Measurements from ENCODE around the gene CLEC16A.
A peak's percentile ranks its signal among the peaks of the same experiment; 100 is the strongest.
"Not testable (repeated sequence)": the region's sequence is repeated elsewhere in the genome, so short reads cannot be mapped to it uniquely, and the experiment has no call there.

The CLEC16A gene

DNA sequence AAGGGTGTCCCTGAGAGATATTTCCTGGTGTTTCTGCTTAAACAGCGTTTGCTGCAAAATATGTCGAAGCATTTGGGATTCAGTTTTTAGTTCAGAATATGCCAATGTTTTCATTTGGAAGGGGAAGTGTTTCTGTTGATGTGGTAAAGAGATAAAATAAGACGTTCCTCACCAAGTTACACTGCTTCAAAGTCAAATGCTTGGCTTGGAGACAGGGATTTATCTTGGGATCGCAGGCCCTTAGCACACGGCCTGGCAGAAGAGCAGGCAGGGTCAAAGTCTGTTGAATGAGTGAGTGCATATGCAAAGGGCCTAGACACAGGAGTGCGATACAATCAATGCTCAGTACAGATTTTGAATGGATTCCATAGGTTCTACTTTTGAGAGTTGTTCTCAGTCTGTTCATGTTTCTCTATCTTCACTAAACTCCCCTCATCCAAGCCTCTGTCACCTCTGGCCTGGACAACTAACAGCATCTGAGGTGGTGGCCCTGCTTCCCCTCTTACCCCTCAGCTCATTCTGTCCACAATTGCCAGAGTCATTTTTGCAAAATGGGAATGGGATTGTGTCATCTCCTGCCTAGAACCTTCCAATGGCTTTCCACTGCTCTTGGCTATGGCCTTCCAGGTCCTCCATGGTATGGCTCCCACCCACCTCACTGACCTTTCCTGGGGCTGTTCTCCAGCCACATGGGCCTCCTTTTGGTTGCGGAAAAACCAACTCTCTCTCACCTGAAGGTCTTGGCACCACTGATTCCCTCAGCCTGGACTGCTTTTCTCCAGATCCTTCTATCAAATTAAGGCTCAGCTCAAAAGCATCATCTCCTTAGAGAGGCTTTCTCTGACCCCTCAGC, 5.3 kb upstream of the CLEC16A start:
- Histone ChIP-seq H3K36me3 (replicated peaks) (peaks cover 12% of the 10 kb centered on the region), H3K9me3 (no peaks in the 10 kb centered on the region), H3K4me1 (peaks cover 23% of the 10 kb centered on the region), H3K27me3 (ENCODE audit: low read depth) (no peaks in the 10 kb centered on the region), H3K4me3 (no peak overlapping the region)
- DNase-seq (ENCODE audit: low spot score in 2 of 2), result no peak
- in situ Hi-C loops (cut with MboI; ENCODE audit: low sequenced_read_pairs), result no loop called here

DNA sequence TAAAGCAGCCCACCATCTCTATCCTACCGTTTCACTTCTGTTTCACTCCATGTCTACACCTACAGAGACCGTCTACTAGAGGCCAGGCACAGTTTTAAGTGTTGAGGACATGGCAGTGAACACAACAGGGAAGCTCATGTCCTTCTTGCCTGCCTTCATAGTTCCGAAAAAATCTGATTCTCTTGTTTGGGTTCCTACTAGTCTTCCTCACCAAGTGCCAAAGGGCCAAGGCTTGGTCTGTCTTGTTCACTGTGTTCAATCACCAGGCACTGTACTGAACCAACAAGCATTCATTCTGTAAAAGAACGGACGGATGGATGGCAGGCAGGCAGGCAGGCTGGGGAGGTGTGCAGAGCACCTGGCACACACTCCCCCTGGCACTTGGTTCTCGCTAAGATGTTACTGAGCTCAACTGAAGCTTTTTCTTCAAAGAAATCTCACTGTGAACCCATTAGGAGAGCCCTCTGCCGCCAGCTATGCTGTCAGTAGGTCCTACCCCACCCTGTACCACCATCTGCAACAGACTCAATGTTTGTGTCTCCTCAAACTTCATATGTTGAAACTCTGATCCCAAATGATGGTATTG, 4.6 kb upstream of the CLEC16A start:
- peak overlapping the region; percentile 58 for H3K4me3 ChIP-seq
- in situ Hi-C loops (cut with MboI; ENCODE audit: low sequenced_read_pairs), result no loop called here
- peaks cover 12% of the 10 kb centered on the region for H3K36me3 ChIP-seq (replicated peaks)
- H3K9me3 ChIP-seq, result no peaks in the 10 kb centered on the region
- peaks cover 23% of the 10 kb centered on the region for H3K4me1 ChIP-seq
- DNase-seq (ENCODE audit: low spot score in 2 of 2), result no peak
- H3K27me3 ChIP-seq (ENCODE audit: low read depth), result no peaks in the 10 kb centered on the region

DNA sequence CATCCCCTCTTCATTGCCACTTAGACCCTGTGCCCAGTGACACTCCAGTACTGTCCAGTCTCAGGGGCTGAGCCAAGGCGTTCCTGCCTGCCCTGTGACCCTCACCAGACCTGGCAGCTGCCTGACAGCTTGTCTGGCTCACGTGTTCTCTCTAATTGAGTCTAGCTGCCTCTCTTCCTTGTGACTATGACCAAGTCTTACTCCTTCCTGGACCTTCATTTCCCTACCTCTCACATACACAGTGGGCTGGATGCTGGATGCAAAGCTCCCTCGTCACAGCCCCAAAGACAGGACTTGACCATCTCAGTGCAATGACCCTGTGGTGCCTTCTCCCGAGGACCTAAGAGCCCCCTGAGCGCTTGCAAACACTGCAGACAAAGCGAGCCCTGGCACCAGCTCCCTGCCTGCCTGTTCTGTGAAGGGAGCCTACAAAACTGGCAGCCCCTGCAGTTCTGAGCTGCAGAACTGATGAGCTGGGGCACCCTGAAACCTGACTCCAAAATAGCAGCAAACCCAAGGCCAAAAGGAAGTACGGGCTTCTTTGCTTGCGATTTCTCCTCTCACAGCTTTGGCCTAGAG, 3.8 kb upstream of the CLEC16A start:
- Histone ChIP-seq H3K27me3 (ENCODE audit: low read depth) (no peaks in the 10 kb centered on the region), H3K4me1 (peaks cover 28% of the 10 kb centered on the region), H3K36me3 (replicated peaks) (peaks cover 12% of the 10 kb centered on the region), H3K9me3 (no peaks in the 10 kb centered on the region), H3K4me3 (peak overlapping the region; percentile 58)
- DNase-seq (ENCODE audit: low spot score in 2 of 2), result peak in 1 of 2 experiments; percentile 3
- in situ Hi-C loops (cut with MboI; ENCODE audit: low sequenced_read_pairs), result no loop called here

DNA sequence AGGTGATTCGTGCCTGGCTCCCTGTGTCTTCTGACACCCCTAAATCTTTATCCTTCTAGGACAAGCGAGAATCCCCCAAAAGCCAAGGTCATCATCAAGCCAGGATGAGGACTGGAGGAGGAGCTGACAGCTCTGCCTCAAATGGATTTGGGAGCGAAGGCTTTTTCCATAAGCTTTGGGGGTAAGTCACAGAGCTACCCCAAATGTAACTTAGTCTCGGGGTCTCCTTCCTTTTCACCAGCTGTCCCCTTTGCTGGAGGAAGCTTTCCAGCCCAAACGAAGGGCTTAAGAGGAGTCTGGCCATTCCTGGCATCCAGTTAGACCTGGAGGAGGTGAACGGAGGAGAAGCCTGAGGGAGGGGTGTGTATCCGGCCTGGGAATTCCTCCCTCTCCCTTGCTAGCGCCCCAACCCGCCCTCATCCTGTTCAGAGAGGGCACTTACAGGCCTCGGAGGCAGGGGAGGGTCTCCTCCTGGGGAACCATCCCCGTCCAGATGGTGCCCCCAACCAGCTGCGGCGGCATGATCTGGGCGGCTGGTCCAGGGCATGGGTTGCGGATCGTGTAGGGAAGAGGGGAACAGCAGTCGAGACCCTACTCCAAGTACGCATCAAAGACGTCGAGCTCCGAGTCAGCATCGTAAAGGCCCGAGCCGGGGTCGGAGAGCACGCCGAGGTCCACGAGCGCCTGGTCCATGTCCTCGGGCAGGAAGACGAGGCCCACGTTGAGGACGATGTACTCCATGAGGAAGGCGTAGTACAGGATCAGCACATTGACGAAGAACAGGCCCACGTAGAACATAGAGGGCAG, 3.0 kb upstream of the CLEC16A start:
- no peaks in the 10 kb centered on the region for H3K9me3 ChIP-seq
- H3K27me3 ChIP-seq (ENCODE audit: low read depth), result no peaks in the 10 kb centered on the region
- peaks cover 12% of the 10 kb centered on the region for H3K36me3 ChIP-seq (replicated peaks)
- DNase-seq (ENCODE audit: low spot score in 2 of 2), result peak in 1 of 2 experiments; percentile 31
- in situ Hi-C loops (cut with MboI; ENCODE audit: low sequenced_read_pairs), result no loop called here
- peaks cover 32% of the 10 kb centered on the region for H3K4me1 ChIP-seq
- peak overlapping the region; percentile 58 for H3K4me3 ChIP-seq

DNA sequence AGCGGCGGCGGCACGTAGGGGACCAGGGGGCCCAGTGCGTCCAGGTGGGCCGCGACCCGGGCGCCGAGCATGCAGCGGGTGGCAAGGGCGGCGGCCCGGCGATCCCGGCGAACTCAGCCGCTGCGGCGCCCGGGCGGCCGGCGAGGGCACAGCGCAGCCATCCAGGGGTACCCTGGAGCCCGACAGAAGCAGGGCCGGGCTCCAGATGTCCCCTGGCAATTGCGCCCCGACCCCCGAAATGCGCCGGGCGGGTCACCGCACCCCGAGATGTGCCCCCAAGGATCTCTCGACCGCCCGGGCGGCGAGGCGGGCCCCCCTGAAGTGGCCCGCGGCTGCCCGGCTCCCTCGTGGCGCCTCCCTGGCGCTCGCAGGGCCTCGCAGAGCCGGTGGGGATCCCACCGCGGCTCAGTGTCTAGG, 2.4 kb upstream of the CLEC16A start:
- Histone ChIP-seq H3K4me3 (peak overlapping the region; percentile 58), H3K4me1 (peaks cover 32% of the 10 kb centered on the region)
- H3K36me3 ChIP-seq (replicated peaks); DNase-seq (ENCODE audit: low spot score in 2 of 2); H3K9me3 ChIP-seq; in situ Hi-C loops (cut with MboI; ENCODE audit: low sequenced_read_pairs); H3K27me3 ChIP-seq (ENCODE audit: low read depth): not testable (repeated sequence)

DNA sequence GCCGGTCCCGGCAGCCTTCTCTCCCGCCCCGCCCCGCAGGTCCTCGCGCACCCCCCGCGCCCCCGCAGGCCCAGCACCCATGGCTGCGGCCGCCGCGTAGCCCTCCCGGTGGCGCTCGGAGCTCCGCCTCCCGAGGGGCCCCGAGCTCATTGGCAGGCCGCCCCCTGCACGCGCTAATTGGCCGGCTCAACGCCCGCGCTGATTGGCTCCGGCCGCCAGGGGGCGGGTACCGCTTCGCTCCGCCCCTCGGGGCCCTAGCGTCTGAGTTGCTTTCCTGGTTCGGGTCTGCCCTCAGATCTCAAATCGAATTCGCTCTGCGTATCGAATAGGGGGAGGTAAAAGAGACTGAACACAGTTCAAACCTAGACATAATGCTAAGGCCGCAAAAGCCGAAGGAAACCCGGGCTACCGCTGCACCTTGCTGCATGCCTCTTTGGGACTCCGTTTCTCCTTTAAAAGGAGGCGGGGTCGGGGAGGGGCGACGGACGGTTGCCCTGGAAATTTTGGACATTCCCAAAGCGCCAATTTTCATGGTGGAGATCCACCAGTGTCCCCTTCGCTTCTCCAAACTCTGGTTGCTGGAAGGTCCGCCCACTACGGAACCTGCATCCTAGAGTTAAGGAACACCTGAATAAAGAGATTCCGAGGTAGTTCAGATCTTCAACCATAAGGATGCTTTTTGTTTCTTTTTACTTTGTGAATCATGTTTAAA, 1.9 kb upstream of the CLEC16A start, which contains the start of gene DEXI:
Gene DEXI, minus strand, starts transcription at position 117 of the 712 bp plus-strand sequence. CDS start 463 bp downstream, outside the sequence.
- DNase-seq (ENCODE audit: low spot score in 2 of 2), result peak; percentile 87 to 94
- Histone ChIP-seq H3K9me3 (no peaks in the 10 kb centered on the region), H3K4me1 (peaks cover 32% of the 10 kb centered on the region), H3K4me3 (peak within 1 kb of the TSS; percentile 58), H3K36me3 (replicated peaks) (0 out of 2 replicates have a peak, but pooled peaks cover 3% of the 10 kb centered on the region), H3K27me3 (ENCODE audit: low read depth) (no peaks in the 10 kb centered on the region)
- in situ Hi-C loops (cut with MboI; ENCODE audit: low sequenced_read_pairs), result no loop called here

DNA sequence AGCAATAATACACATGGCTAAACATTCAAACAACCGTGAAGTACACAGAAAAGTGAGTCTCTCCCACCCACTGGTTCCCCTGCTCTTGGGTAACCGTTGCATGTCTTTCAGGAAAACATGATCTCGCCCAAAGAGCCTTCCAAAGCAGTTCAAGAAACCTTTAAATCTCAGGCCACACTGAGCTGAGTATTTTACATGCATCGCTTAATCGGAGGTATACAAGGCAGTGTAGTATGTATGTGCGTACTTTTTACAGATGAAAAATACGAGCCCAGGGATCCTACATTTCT, 1.4 kb upstream of the CLEC16A start:
- H3K9me3 ChIP-seq, result no peaks in the 10 kb centered on the region
- no peaks in the 10 kb centered on the region for H3K27me3 ChIP-seq (ENCODE audit: low read depth)
- in situ Hi-C loops (cut with MboI; ENCODE audit: low sequenced_read_pairs), result no loop called here
- no peak for DNase-seq (ENCODE audit: low spot score in 2 of 2)
- H3K36me3 ChIP-seq (replicated peaks), result 0 out of 2 replicates have a peak, but pooled peaks cover 3% of the 10 kb centered on the region
- H3K4me1 ChIP-seq, result peaks cover 32% of the 10 kb centered on the region
- peak overlapping the region; percentile 58 for H3K4me3 ChIP-seq

DNA sequence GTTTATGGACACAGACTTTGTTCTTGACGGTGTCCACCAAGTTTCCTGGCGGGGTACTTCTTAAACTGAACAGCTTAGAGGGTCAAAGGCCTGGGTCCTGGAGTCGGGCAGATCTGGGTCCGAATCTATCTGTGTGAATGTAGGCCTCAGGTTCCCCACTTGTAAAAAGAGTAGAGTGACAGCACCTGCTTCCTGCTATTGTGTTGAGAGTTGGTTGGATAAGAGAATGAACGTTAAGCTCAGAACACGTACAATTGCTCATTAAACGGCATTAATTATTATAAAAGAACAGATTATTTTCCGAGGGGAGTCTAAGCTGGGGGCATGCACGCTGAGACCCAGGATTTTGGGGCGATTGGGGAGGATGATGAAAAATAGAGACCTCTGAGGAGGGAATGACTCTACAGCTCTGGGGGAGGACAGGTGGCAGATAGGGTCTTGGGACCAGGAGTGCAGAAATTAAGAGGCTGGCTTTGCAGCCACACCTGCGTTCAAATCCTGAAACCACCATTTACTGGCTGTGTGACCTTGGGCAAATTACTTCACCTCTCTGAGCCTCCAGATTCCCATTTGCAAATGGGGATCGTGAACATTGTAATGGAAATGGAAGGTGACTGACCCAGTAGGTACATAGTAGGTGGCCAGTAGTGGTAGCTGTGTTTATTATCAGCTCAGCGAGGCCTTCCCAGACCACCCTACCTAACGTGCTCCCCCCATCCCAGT, 862 bp downstream of the CLEC16A start:
- DNase-seq (ENCODE audit: low spot score in 2 of 2), result peak in 1 of 2 experiments; percentile 5
- peaks cover 26% of the 10 kb centered on the region for H3K4me1 ChIP-seq
- in situ Hi-C loops (cut with MboI; ENCODE audit: low sequenced_read_pairs), result no loop called here

DNA sequence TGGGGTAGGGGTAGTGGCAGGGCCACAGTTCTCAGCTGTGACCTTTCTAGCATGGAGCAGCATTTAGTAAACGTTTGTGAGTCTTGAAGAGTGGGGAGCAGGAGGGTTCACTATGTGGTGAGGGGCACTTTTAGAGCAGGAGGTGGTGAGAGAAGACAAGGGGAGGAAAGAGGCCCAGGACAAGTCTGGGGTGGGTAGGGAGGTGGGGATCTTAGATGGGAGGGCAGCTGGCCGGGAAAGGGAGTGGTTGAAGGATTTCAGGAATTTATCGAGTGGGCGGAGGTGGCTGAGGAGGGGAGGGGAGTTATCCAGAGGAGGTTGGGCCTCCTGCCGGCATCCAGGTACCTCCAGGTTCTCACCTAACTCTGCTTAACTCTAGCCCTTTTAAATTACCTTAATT, 1.9 kb downstream of the CLEC16A start:
- peaks cover 23% of the 10 kb centered on the region for H3K4me1 ChIP-seq
- H3K4me3 ChIP-seq, result no peak overlapping the region
- in situ Hi-C loops (cut with MboI; ENCODE audit: low sequenced_read_pairs), result no loop called here
- no peaks in the 10 kb centered on the region for H3K36me3 ChIP-seq (replicated peaks)
- peak in 1 of 2 experiments; percentile 38 for DNase-seq (ENCODE audit: low spot score in 2 of 2)
- H3K27me3 ChIP-seq (ENCODE audit: low read depth), result no peaks in the 10 kb centered on the region
- H3K9me3 ChIP-seq, result no peaks in the 10 kb centered on the region

More for the DNA sequence above, 862 bp downstream of the CLEC16A start:
- Histone ChIP-seq H3K27me3 (ENCODE audit: low read depth) (no peaks in the 10 kb centered on the region), H3K4me3 (peak overlapping the region; percentile 90), H3K9me3 (no peaks in the 10 kb centered on the region), H3K36me3 (replicated peaks) (0 out of 2 replicates have a peak, but pooled peaks cover under 1% of the 10 kb centered on the region)

DNA sequence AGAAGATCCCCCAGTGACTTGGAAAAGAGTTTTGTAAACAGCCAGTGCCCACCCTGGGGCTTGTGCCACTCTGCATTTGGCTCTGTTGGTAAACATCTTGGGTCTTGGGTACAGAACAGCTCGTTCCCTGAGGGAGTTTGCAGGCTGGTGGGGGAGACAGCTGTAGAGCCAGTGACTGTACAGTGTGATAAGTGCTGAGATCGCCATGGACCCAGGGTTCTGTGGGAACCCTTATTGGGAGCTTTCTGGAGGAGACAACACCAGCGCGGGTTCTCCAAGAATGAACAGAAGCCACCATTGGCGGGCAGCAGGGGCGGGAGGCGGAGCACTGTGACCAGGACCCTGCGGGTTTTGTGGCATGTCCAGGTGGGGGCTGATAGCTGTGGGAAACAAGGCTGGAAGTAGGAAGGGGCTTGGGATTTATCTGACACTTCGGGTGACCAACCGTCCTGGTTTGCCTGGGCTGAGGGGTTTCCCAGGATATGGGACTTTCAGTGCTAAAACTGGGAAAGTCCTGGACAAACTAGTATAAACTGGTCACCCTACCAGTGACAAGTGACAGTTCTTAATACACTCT, 2.9 kb downstream of the CLEC16A start:
- no peak for DNase-seq (ENCODE audit: low spot score in 2 of 2)
- in situ Hi-C loops (cut with MboI; ENCODE audit: low sequenced_read_pairs), result no loop called here
- Histone ChIP-seq H3K4me3 (no peak overlapping the region), H3K9me3 (no peaks in the 10 kb centered on the region), H3K36me3 (replicated peaks) (no peaks in the 10 kb centered on the region), H3K4me1 (peaks cover 23% of the 10 kb centered on the region), H3K27me3 (ENCODE audit: low read depth) (no peaks in the 10 kb centered on the region)

DNA sequence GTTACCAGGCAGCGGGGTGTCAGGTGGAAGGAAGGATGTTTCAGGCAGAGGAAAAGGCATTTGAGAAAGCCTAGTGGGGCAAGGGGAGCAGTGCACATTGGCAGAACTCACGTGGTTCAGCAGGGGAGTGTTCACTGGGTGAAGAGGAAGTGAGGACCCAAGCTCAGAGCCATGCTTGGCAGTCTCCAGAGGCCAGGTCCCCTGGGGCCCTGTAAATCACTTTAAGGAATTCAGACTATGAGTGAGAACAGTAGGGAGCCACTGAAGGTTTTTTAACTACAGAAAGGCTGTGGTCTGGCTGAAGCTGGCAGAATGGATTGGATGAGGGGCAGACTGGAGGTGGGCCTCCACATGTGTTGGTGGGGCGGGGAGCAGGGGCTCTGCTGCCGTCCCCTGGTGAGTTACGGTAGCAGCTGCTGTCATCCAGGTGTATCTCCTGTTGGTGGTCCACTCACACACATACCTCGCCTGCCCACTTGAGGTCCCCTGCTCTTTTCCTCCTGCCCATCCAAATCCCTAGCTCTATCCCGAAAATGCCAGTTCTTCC, 5.1 kb downstream of the CLEC16A start:
- H3K36me3 ChIP-seq (replicated peaks), result no peaks in the 10 kb centered on the region
- H3K4me1 ChIP-seq, result peaks cover 8% of the 10 kb centered on the region
- no peak overlapping the region for H3K4me3 ChIP-seq
- peak; percentile 4 to 26 for DNase-seq (ENCODE audit: low spot score in 2 of 2)
- in situ Hi-C loops (cut with MboI; ENCODE audit: low sequenced_read_pairs), result no loop called here
- no peaks in the 10 kb centered on the region for H3K27me3 ChIP-seq (ENCODE audit: low read depth)
- H3K9me3 ChIP-seq, result no peaks in the 10 kb centered on the region

DNA sequence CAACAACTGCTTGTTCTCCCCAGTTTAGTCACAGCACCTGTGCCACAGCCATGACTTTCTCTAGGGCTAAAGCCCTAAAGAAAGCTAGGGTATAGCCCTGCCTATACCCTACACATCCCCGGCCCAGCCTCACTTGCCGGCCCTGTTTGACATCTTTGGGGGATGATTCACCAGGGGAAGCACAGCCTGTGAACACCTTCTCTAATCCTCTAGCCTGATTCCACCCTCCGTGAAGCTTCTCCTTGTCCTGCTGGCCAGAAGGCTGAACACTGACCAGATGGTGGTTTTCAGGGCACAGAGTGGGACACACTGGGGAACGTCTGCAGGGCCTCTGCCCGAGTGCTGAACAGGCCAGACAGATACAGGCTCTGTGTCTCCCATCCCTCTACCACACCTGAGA, 6.0 kb downstream of the CLEC16A start:
- Histone ChIP-seq H3K4me3 (no peak overlapping the region), H3K4me1 (peaks cover 6% of the 10 kb centered on the region), H3K9me3 (no peaks in the 10 kb centered on the region), H3K27me3 (ENCODE audit: low read depth) (no peaks in the 10 kb centered on the region), H3K36me3 (replicated peaks) (no peaks in the 10 kb centered on the region)
- no peak for DNase-seq (ENCODE audit: low spot score in 2 of 2)
- in situ Hi-C loops (cut with MboI; ENCODE audit: low sequenced_read_pairs), result loop anchor here (25.0 kb wide), 2 partner anchors 562 to 687 kb away; no protein-coding TSS in a partner anchor

All from HAP-1 (cell line).